ENCODE data around the gene KIF16B.

GRCh38 chr20:16490696-16491095, 82.6 kb downstream of the KIF16B start:
- TF ChIP-seq EZH2 (IDR thresholded peaks at IDR 0.05; ENCODE audit: borderline replicate concordance), result no peak
- TF ChIP-seq EZH2phosphoT487 (IDR thresholded peaks at IDR 0.05; ENCODE audit: low read depth, severe bottlenecking, unreplicated experiment), result no peak
- no peak for TF ChIP-seq CTCF (IDR thresholded peaks at IDR 0.05; ENCODE audit: poor library complexity)

All from hepatocyte (in vitro differentiated cells).